ENCODE data around the gene GPX1. TPM values are rescaled to one million over a fixed set of nuclear protein-coding genes. Genes with fewer than 3 reads are reported as not detected.

The GPX1 gene
- total and polyA plus RNA-seq, 2 of the 8 experiments (the other 6 are each of a cell fraction or from before 2014, with no cell fraction given), result 250 to 757 TPM

GRCh38 chr3:49399461-49399860 lies 41.3 kb upstream of the GPX1 start:
- H4K20me1 ChIP-seq (replicated peaks in 1 of 2; ENCODE audit: control insufficient read depth in 1 of 2, insufficient read depth in 2 of 2, low read length in 2 of 2), result peaks cover 10 to 24% of the 10 kb centered on the region in 2 experiments
- H2AK5ac ChIP-seq (ENCODE audit: low read depth, low read length), result no peak overlapping the region
- FAIRE-seq (no peak), DNase-seq (ENCODE audit: low read depth in 1 of 2, low spot score in 2 of 2) (no peak)
- no peak overlapping the region for H4K8ac ChIP-seq (ENCODE audit: extremely low read depth, insufficient read depth, low read length)
- H3K14ac ChIP-seq (ENCODE audit: insufficient read length), result no peak overlapping the region
- H3K18ac ChIP-seq (ENCODE audit: extremely low read depth, low read length), result no peak overlapping the region
- no peak overlapping the region for H2BK120ac ChIP-seq (replicated peaks; ENCODE audit: low read depth, low read length)
- H3K9me3 ChIP-seq (ENCODE audit: insufficient read depth in 2 of 2, low read depth in 1 of 2, low read length in 1 of 2), result no peaks in the 10 kb centered on the region
- H4K5ac ChIP-seq (ENCODE audit: insufficient read length, low read depth, low read length), result no peak overlapping the region
- H3K4me1 ChIP-seq (replicated peaks in 1 of 4; ENCODE audit: control insufficient read depth in 3 of 4, insufficient read depth in 4 of 4, low read length in 3 of 4), result no peaks in the 10 kb centered on the region
- no peak overlapping the region for H2AFZ ChIP-seq (ENCODE audit: low read length)
- ChIA-PET CTCF (ENCODE audit: partially characterized antibody) (interaction anchor here (0.6 to 1.2 kb wide), 5 partner anchors 25 to 290 kb away, joined by 3 to 5 read pairs (median 3); partner anchors contain the start of gene NICN1), POLR2A (ENCODE audit: partially characterized antibody) (interaction anchor here (0.6 to 3.0 kb wide), 6 partner anchors 10 to 693 kb away, joined by 3 to 14 read pairs (median 3); partner anchors contain the start of genes AMT, RHOA and TCTA)
- no peak overlapping the region for H3K27ac ChIP-seq (ENCODE audit: low read depth, low read length)
- H4K91ac ChIP-seq (replicated peaks; ENCODE audit: insufficient read length, low read length), result no peak overlapping the region
- H2BK15ac ChIP-seq (ENCODE audit: low read length), result no peak overlapping the region
- no peak overlapping the region for H3K23ac ChIP-seq (ENCODE audit: insufficient read length)
- WGBS, 2 experiments (ENCODE audit: extremely low coverage in 1 of 2, insufficient coverage in 1 of 2, insufficient read length in 1 of 2, insufficient replicate concordance in 2 of 2, low coverage in 1 of 2, low lambda C conversion rate in 2 of 2, missing lambda C conversion rate in 1 of 2), result 97% methylated on average over 3 of the region's 3 CpGs; no CpG with 5 or more reads in 1 of the 2 experiments
- H3K4ac ChIP-seq (replicated peaks; ENCODE audit: insufficient read length, low read depth, low read length), result no peak overlapping the region
- peaks cover 38 to 95% of the 10 kb centered on the region in 2 experiments for H3K79me2 ChIP-seq (ENCODE audit: control insufficient read depth in 1 of 2, insufficient read depth in 2 of 2, low read length in 2 of 2)
- no peak overlapping the region for H3K9ac ChIP-seq (replicated peaks in 1 of 4; ENCODE audit: extremely low read depth in 1 of 4, low read depth in 3 of 4, low read length in 3 of 4)
- H3K56ac ChIP-seq (replicated peaks; ENCODE audit: insufficient read length, low read depth, low read length), result no peak overlapping the region
- H2BK20ac ChIP-seq (ENCODE audit: low read length), result no peak overlapping the region
- no peak overlapping the region for H3K4me3 ChIP-seq (ENCODE audit: extremely low read depth in 1 of 4, insufficient read depth in 2 of 4, low read depth in 3 of 4, low read length in 4 of 4)
- TF ChIP-seq RAD21 (IDR thresholded peaks at IDR 0.05 in 1 of 2, conservative IDR thresholded peaks at IDR 0.05 in 1 of 2; ENCODE audit: low read depth in 2 of 2, low read length in 2 of 2), result no peak
- no peak for TF ChIP-seq MAFK (IDR thresholded peaks at IDR 0.05; ENCODE audit: low read depth, low read length)
- H3K23me2 ChIP-seq (ENCODE audit: low read depth, low read length), result no peaks in the 10 kb centered on the region
- H3K4me2 ChIP-seq (ENCODE audit: insufficient read depth in 1 of 2, low read depth in 2 of 2, low read length in 2 of 2), result no peak overlapping the region
- H3K27me3 ChIP-seq (replicated peaks in 1 of 4; ENCODE audit: control insufficient read depth in 3 of 4, extremely low read depth in 1 of 4, insufficient read depth in 3 of 4, low read length in 3 of 4), result no peaks in the 10 kb centered on the region
- no peaks in the 10 kb centered on the region; a peak in 2 of 8 replicates for H3K36me3 ChIP-seq (ENCODE audit: control insufficient read depth in 2 of 4, insufficient read depth in 4 of 4, low read length in 3 of 4)
- H2BK5ac ChIP-seq (ENCODE audit: low read depth, low read length), result no peak overlapping the region
- peaks cover 14% of the 10 kb centered on the region; the same call in 1 of the 2 replicates for H3K79me1 ChIP-seq (ENCODE audit: low read depth, low read length)
- H2BK12ac ChIP-seq (ENCODE audit: low read depth, low read length), result no peak overlapping the region
